Neural cell (in vitro differentiated cells): Measurements from ENCODE around the gene NFYC. TPM values are rescaled to one million over a fixed set of nuclear protein-coding genes. Genes with fewer than 3 reads are reported as not detected.
A peak's percentile ranks its signal among the peaks of the same experiment; 100 is the strongest.

Experiments
- H2AFZ ChIP-seq: fragments of 200-600, 300-800 bp; sonication (generic), shearing (Covaris generic); 2 replicates; pipeline ENCODE4 v1.6.0; 2014; ENCODE audit warnings: low read depth, mild to moderate bottlenecking, antibody characterized with exemption, low read length, moderate library complexity
- H3F3A ChIP-seq: fragments of 200-600 bp; shearing (Covaris generic); 2 replicates; pipeline ENCODE4 v1.6.1; 2016; ENCODE audit warnings: mild to moderate bottlenecking, moderate library complexity, mixed read lengths, antibody characterized with exemption, low read length; ENCODE audit not compliant: insufficient read depth, poor library complexity, severe bottlenecking
- H3K27ac ChIP-seq: fragments of 200-600, 300-800 bp; sonication (generic), shearing (Covaris generic); 2 replicates; pipeline ENCODE4 v1.5.1; 2014; ENCODE audit warnings: mild to moderate bottlenecking, low read length, moderate library complexity
- H3K27me3 ChIP-seq: fragments of 300-800, 200-600 bp; sonication (generic), shearing (Covaris generic); 2 replicates; pipeline ENCODE4 v1.6.0; 2014; ENCODE audit warnings: mild to moderate bottlenecking, low read depth, low read length, moderate library complexity; ENCODE audit not compliant: insufficient read depth
- H3K36me3 ChIP-seq: fragments of 300-800, 200-600 bp; sonication (generic), shearing (Covaris generic); 2 replicates; pipeline ENCODE4 v1.5.1; 2014; ENCODE audit warnings: mild to moderate bottlenecking, antibody characterized with exemption, low read length, moderate library complexity; ENCODE audit not compliant: insufficient read depth
- H3K4me2 ChIP-seq: fragments of 300-800, 200-600 bp; sonication (generic), shearing (Covaris generic); 2 replicates; pipeline ENCODE4 v1.6.0; 2014; ENCODE audit warnings: mild to moderate bottlenecking, low read length
- H3K4me3 ChIP-seq: fragments of 300-800, 200-600 bp; sonication (generic), shearing (Covaris generic); 2 replicates; pipeline ENCODE4 v1.5.1; 2014; ENCODE audit warnings: mild to moderate bottlenecking, low read length, moderate library complexity
- H3K79me2 ChIP-seq: fragments of 200-600 bp; shearing (Covaris generic); replicated peaks from 2 replicates; pipeline ENCODE4 v1.6.0; 2014; ENCODE audit warnings: mild to moderate bottlenecking, low read length, moderate library complexity; ENCODE audit not compliant: insufficient read depth
- H3K9ac ChIP-seq: fragments of 300-800, 200-600 bp; sonication (generic), shearing (Covaris generic); 2 replicates; pipeline ENCODE4 v1.6.1; 2016; ENCODE audit warnings: mild to moderate bottlenecking, low read length, mixed read lengths
- H3K9me2 ChIP-seq: fragments of 200-600 bp; shearing (Covaris generic); 2 replicates; pipeline ENCODE4 v1.6.1; 2016; ENCODE audit warnings: mild to moderate bottlenecking, low read length, mixed read lengths; ENCODE audit not compliant: insufficient read depth
- H3K9me3 ChIP-seq: fragments of 200-600, 300-800 bp; sonication (generic), shearing (Covaris generic); 2 replicates; pipeline ENCODE4 v1.6.1; 2016; ENCODE audit warnings: mild to moderate bottlenecking, mixed run types, low read length, moderate library complexity, mixed read lengths
- H4K20me1 ChIP-seq: fragments of 200-600 bp; shearing (Covaris generic); 2 replicates; pipeline ENCODE4 v1.6.1; 2016; ENCODE audit warnings: mild to moderate bottlenecking, mixed run types; ENCODE audit not compliant: insufficient read depth
- CTCF ChIP-seq: fragments of 450-650 bp; IDR thresholded peaks from 2 replicates; pipeline ENCODE4 v1.5.1; 2014; ENCODE audit warnings: antibody characterized with exemption, mild to moderate bottlenecking, moderate library complexity; ENCODE audit not compliant: poor library complexity, severe bottlenecking
- EP300 ChIP-seq: fragments of 450-650 bp; conservative IDR thresholded peaks from 2 replicates; pipeline ENCODE4 v1.6.1; 2014; ENCODE audit warnings: antibody characterized with exemption, mild to moderate bottlenecking, moderate library complexity; ENCODE audit not compliant: poor library complexity, severe bottlenecking
- EZH2 ChIP-seq: fragments of 200-600, 300-800 bp; shearing (Covaris generic), sonication (generic); IDR thresholded peaks from 2 replicates; pipeline ENCODE4 v1.6.1; 2014; ENCODE audit warnings: antibody characterized with exemption, low read length, borderline replicate concordance, mild to moderate bottlenecking; ENCODE audit not compliant: insufficient read depth, poor library complexity, severe bottlenecking
- MXI1 ChIP-seq: fragments of 450-650 bp; conservative IDR thresholded peaks from 2 replicates; pipeline ENCODE4 v1.6.1; 2014; ENCODE audit warnings: antibody characterized with exemption, mild to moderate bottlenecking; ENCODE audit not compliant: poor library complexity, severe bottlenecking
- POLR2AphosphoS5 ChIP-seq: IDR thresholded peaks from 2 replicates; pipeline ENCODE4 v1.6.1; 2012
- RAD21 ChIP-seq: fragments of 450-650 bp; conservative IDR thresholded peaks from 2 replicates; pipeline ENCODE4 v1.6.1; 2014; ENCODE audit warnings: antibody characterized with exemption, mild to moderate bottlenecking, moderate library complexity
- REST ChIP-seq: IDR thresholded peaks from 2 replicates; pipeline ENCODE4 v1.6.1; 2012; ENCODE audit warnings: borderline replicate concordance
- SMC3 ChIP-seq: fragments of 450-650 bp; conservative IDR thresholded peaks from 2 replicates; pipeline ENCODE4 v1.6.1; 2014; ENCODE audit warnings: antibody characterized with exemption, mild to moderate bottlenecking, moderate library complexity; ENCODE audit not compliant: poor library complexity
- TAF1 ChIP-seq: IDR thresholded peaks from 2 replicates; pipeline ENCODE4 v1.6.1; 2012; ENCODE audit warnings: low read depth
- polyA plus RNA-seq: library from polyadenylated mRNA; depleted of rRNA; stranded (reverse); fragments of >200 nt; gene quantifications from 2 replicates; pipeline ENCODE4 v1.2.3, GENCODE V29; 2014

NFYC gene
- polyA plus RNA-seq, 1 donor from 2014 or later: 66.0 TPM

GRCh38 chr1:40709100-40709801 lies 17.7 kb downstream of the NFYC start:
- Histone ChIP-seq H3K9me3 (no peaks in the 10 kb centered on the region), H4K20me1 (no peaks in the 10 kb centered on the region), H3K4me2 (peak overlapping the region; percentile 95), H3K27ac (peak overlapping the region; percentile 57), H3K9ac (peak overlapping the region; percentile 59), H3K4me3 (peak overlapping the region; percentile 68), H3K79me2 (peaks cover 68% of the 10 kb centered on the region), H3K9me2 (no peaks in the 10 kb centered on the region), H3K36me3 (no peaks in the 10 kb centered on the region), H2AFZ (peak overlapping the region; percentile 52), H3F3A (no peaks in the 10 kb centered on the region), H3K27me3 (no peaks in the 10 kb centered on the region)
- TF ChIP-seq EZH2: no peak
- TF ChIP-seq EP300: no peak
- TF ChIP-seq REST: peak; percentile 7
- TF ChIP-seq SMC3: no peak
- no peak for TF ChIP-seq CTCF
- TF ChIP-seq RAD21: peak; percentile 9
- TF ChIP-seq MXI1: peak; percentile 64
- peak; percentile 64 for TF ChIP-seq POLR2AphosphoS5
- TF ChIP-seq TAF1: no peak

- Histone ChIP-seq H3K4me3 (peak overlapping the region; percentile 68), H2AFZ (peak overlapping the region; percentile 2), H3K79me2 (peaks cover 71% of the 10 kb centered on the region)
Observed at GRCh38 chr1:40709802-40710278, 18.3 kb downstream of the NFYC start.

More at GRCh38 chr1:40709802-40710278, 18.3 kb downstream of the NFYC start:
- Histone ChIP-seq H3K36me3 (no peaks in the 10 kb centered on the region), H3K27me3 (no peaks in the 10 kb centered on the region), H3K4me2 (peak overlapping the region; percentile 95), H3F3A (no peaks in the 10 kb centered on the region), H3K9me2 (no peaks in the 10 kb centered on the region), H3K9me3 (no peaks in the 10 kb centered on the region), H3K27ac (peak overlapping the region; percentile 57), H4K20me1 (no peaks in the 10 kb centered on the region), H3K9ac (peak overlapping the region; percentile 59)
- TF ChIP-seq REST: no peak
- no peak for TF ChIP-seq POLR2AphosphoS5
- TF ChIP-seq EZH2: no peak
- TF ChIP-seq TAF1: no peak
- no peak for TF ChIP-seq MXI1
- TF ChIP-seq RAD21: no peak
- no peak for TF ChIP-seq SMC3
- TF ChIP-seq EP300: no peak
- no peak for TF ChIP-seq CTCF
